ENCODE results near the gene MINDY3. TPM values are rescaled to one million over a fixed set of nuclear protein-coding genes. Genes with fewer than 3 reads are reported as not detected.
"Not testable (repeated sequence)": the region's sequence is repeated elsewhere in the genome, so short reads cannot be mapped to it uniquely, and the experiment has no call there.

Gene MINDY3
- polyA plus RNA-seq, 4 donors: 42.6 to 57.4 (median 46.7) TPM

GRCh38 chr10:15857107-15857575, 3.2 kb downstream of the MINDY3 start:
- DNase-seq (ENCODE audit: low read depth in 4 of 4, low spot score in 3 of 4): no peak

- no peak for DNase-seq (ENCODE audit: low read depth in 4 of 4, low spot score in 3 of 4)
These were observed 3.8 kb downstream of the MINDY3 start for GRCh38 chr10:15856328-15857015.

GRCh38 chr10:15853800-15854199, 6.5 kb downstream of the MINDY3 start:
- DNase-seq (ENCODE audit: low read depth in 4 of 4, low spot score in 3 of 4): no peak

- DNase-seq (ENCODE audit: low read depth in 4 of 4, low spot score in 3 of 4): no peak
These were observed 8.2 kb downstream of the MINDY3 start for GRCh38 chr10:15852111-15852557.

GRCh38 chr10:15850337-15850978, 9.8 kb downstream of the MINDY3 start:
- DNase-seq (ENCODE audit: low read depth in 4 of 4, low spot score in 3 of 4): not testable (repeated sequence)

GRCh38 chr10:15849316-15849715, 11.0 kb downstream of the MINDY3 start:
- DNase-seq (ENCODE audit: low read depth in 4 of 4, low spot score in 3 of 4): no peak

GRCh38 chr10:15847481-15847880, 12.8 kb downstream of the MINDY3 start:
- no peak for DNase-seq (ENCODE audit: low read depth in 4 of 4, low spot score in 3 of 4)

GRCh38 chr10:15844517-15844916, 15.8 kb downstream of the MINDY3 start:
- DNase-seq (ENCODE audit: low read depth in 4 of 4, low spot score in 3 of 4): no peak

- DNase-seq (ENCODE audit: low read depth in 4 of 4, low spot score in 3 of 4): no peak
These were observed 16.6 kb downstream of the MINDY3 start for GRCh38 chr10:15843695-15844094.

GRCh38 chr10:15842556-15843169, 17.6 kb downstream of the MINDY3 start:
- no peak for DNase-seq (ENCODE audit: low read depth in 4 of 4, low spot score in 3 of 4)

- DNase-seq (ENCODE audit: low read depth in 4 of 4, low spot score in 3 of 4): no peak
These were observed 18.6 kb downstream of the MINDY3 start for GRCh38 chr10:15841696-15842095.

GRCh38 chr10:15836807-15837206, 23.5 kb downstream of the MINDY3 start:
- no peak for DNase-seq (ENCODE audit: low read depth in 4 of 4, low spot score in 3 of 4)

GRCh38 chr10:15829495-15829894, 30.8 kb downstream of the MINDY3 start:
- no peak for DNase-seq (ENCODE audit: low read depth in 4 of 4, low spot score in 3 of 4)

GRCh38 chr10:15824498-15824897, 35.8 kb downstream of the MINDY3 start:
- DNase-seq (ENCODE audit: low read depth in 4 of 4, low spot score in 3 of 4): peak in 1 of 4 donors; percentile 4

GRCh38 chr10:15822131-15822530, 38.2 kb downstream of the MINDY3 start:
- no peak for DNase-seq (ENCODE audit: low read depth in 4 of 4, low spot score in 3 of 4)

- no peak for DNase-seq (ENCODE audit: low read depth in 4 of 4, low spot score in 3 of 4)
These were observed 39.1 kb downstream of the MINDY3 start for GRCh38 chr10:15821046-15821683.

- no peak for DNase-seq (ENCODE audit: low read depth in 4 of 4, low spot score in 3 of 4)
These were observed 42.8 kb downstream of the MINDY3 start for GRCh38 chr10:15817409-15818046.

GRCh38 chr10:15815242-15815885, 44.9 kb downstream of the MINDY3 start:
- DNase-seq (ENCODE audit: low read depth in 4 of 4, low spot score in 3 of 4): no peak

GRCh38 chr10:15814565-15814964, 45.7 kb downstream of the MINDY3 start:
- DNase-seq (ENCODE audit: low read depth in 4 of 4, low spot score in 3 of 4): no peak

- DNase-seq (ENCODE audit: low read depth in 4 of 4, low spot score in 3 of 4): no peak
These were observed 46.9 kb downstream of the MINDY3 start for GRCh38 chr10:15813415-15813814.
